Skeletal muscle satellite cell (primary cell): ENCODE measurements around the gene ZNF84. TPM values are rescaled to one million over a fixed set of nuclear protein-coding genes. Genes with fewer than 3 reads are reported as not detected.

Experiments used
- H3K27me3 ChIP-seq: 2 replicates; pipeline ENCODE4 v1.7.0; 2013; ENCODE audit warnings: low read length; ENCODE audit not compliant: control insufficient read depth, insufficient read depth
- H3K36me3 ChIP-seq: 2 replicates; pipeline ENCODE4 v1.7.0; 2013; ENCODE audit warnings: mild to moderate bottlenecking, control low read depth, low read length; ENCODE audit not compliant: insufficient read depth
- H3K4me1 ChIP-seq: 2 replicates; pipeline ENCODE4 v1.7.0; 2013; ENCODE audit warnings: low read length; ENCODE audit not compliant: control insufficient read depth, insufficient read depth
- H3K4me2 ChIP-seq: 2 replicates; pipeline ENCODE4 v1.7.0; 2013; ENCODE audit warnings: mild to moderate bottlenecking, low read length
- H3K4me3 ChIP-seq: 2 replicates; pipeline ENCODE4 v1.7.0; 2013; ENCODE audit warnings: low read length
- H3K9ac ChIP-seq: 2 replicates; pipeline ENCODE4 v1.7.0; 2013; ENCODE audit warnings: mild to moderate bottlenecking, low read depth, low read length, moderate library complexity
- H3K9me3 ChIP-seq: replicated peaks from 2 replicates; pipeline ENCODE4 v1.7.0; 2013; ENCODE audit warnings: mild to moderate bottlenecking, control low read depth, low read length
- small RNA-seq: library from RNA; depleted of rRNA; stranded (forward); fragments of <200 nt; gene quantifications from one replicate; pipeline ENCODE3, GENCODE V24; 2012

Gene ZNF84

GRCh38 chr12:133073836-133074235, 36.5 kb downstream of the ZNF84 start:
- peaks cover 19% of the 10 kb centered on the region for H3K9me3 ChIP-seq
- no peaks in the 10 kb centered on the region for H3K4me1 ChIP-seq
- H3K27me3 ChIP-seq: no peaks in the 10 kb centered on the region
- H3K36me3 ChIP-seq: no peaks in the 10 kb centered on the region
- no peak overlapping the region for H3K4me2 ChIP-seq
- H3K9ac ChIP-seq: no peak overlapping the region
- H3K4me3 ChIP-seq: no peak overlapping the region

- Histone ChIP-seq H3K36me3 (peaks cover 37% of the 10 kb centered on the region), H3K9me3 (peaks cover 46% of the 10 kb centered on the region), H3K9ac (peak overlapping the region; percentile 95)
Measured at GRCh38 chr12:133080026-133080367, 42.7 kb downstream of the ZNF84 start.

GRCh38 chr12:133080368-133081158, 43.3 kb downstream of the ZNF84 start, which contains the start of gene ZNF140:
TSS of gene ZNF140 (plus strand) at chr12:133080923. CDS start at chr12:133081321, 398 bp downstream.
- Histone ChIP-seq H3K27me3 (no peaks in the 10 kb centered on the region), H3K4me3 (peak within 1 kb of the TSS; percentile 86), H3K9ac (peak within 1 kb of the TSS; percentile 95), H3K9me3 (peaks cover 46% of the 10 kb centered on the region), H3K36me3 (peaks cover 43% of the 10 kb centered on the region), H3K4me1 (no peaks in the 10 kb centered on the region), H3K4me2 (peak within 1 kb of the TSS; percentile 84)

More at GRCh38 chr12:133080026-133080367, 42.7 kb downstream of the ZNF84 start:
- H3K4me3 ChIP-seq: peak overlapping the region; percentile 86
- peak overlapping the region; percentile 84 for H3K4me2 ChIP-seq
- no peaks in the 10 kb centered on the region for H3K27me3 ChIP-seq
- no peaks in the 10 kb centered on the region for H3K4me1 ChIP-seq

- Histone ChIP-seq H3K27me3 (no peaks in the 10 kb centered on the region), H3K9ac (peak overlapping the region; percentile 95), H3K4me1 (no peaks in the 10 kb centered on the region), H3K4me3 (peak overlapping the region; percentile 86), H3K9me3 (peaks cover 48% of the 10 kb centered on the region), H3K4me2 (peak overlapping the region; percentile 84), H3K36me3 (peaks cover 50% of the 10 kb centered on the region)
Measured at GRCh38 chr12:133081159-133081780, 44.0 kb downstream of the ZNF84 start.

DNA sequence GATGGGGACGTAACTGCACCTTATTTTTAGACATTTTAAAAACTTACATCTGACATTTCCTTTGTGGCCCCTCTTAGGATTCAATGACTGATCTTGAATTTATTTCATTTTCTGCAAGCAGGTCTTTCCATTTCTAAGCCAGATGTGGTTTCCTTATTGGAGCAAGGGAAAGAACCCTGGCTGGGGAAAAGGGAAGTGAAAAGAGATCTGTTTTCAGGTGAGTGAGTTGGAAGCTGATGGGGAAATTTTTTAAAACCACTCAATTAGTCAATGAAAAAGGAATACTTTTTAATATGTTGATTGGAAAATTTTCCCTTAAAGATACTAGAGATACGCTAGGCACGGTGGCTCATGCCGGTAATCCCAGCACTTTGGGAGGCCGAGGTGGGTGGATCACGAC, 46.0 kb downstream of the ZNF84 start:
- Histone ChIP-seq H3K36me3 (peaks cover 67% of the 10 kb centered on the region), H3K4me1 (no peaks in the 10 kb centered on the region), H3K9me3 (peaks cover 40% of the 10 kb centered on the region), H3K4me3 (no peak overlapping the region), H3K9ac (no peak overlapping the region), H3K4me2 (no peak overlapping the region), H3K27me3 (no peaks in the 10 kb centered on the region)

GRCh38 chr12:133105620-133106019, 68.3 kb downstream of the ZNF84 start:
- Histone ChIP-seq H3K9me3 (peaks cover 80% of the 10 kb centered on the region), H3K4me2 (no peak overlapping the region), H3K4me1 (no peaks in the 10 kb centered on the region), H3K27me3 (no peaks in the 10 kb centered on the region), H3K9ac (no peak overlapping the region), H3K36me3 (peaks cover 79% of the 10 kb centered on the region), H3K4me3 (peak overlapping the region; percentile 5)

GRCh38 chr12:133106253-133106652, 68.9 kb downstream of the ZNF84 start:
- H3K9me3 ChIP-seq: peaks cover 77% of the 10 kb centered on the region
- H3K36me3 ChIP-seq: peaks cover 73% of the 10 kb centered on the region

DNA sequence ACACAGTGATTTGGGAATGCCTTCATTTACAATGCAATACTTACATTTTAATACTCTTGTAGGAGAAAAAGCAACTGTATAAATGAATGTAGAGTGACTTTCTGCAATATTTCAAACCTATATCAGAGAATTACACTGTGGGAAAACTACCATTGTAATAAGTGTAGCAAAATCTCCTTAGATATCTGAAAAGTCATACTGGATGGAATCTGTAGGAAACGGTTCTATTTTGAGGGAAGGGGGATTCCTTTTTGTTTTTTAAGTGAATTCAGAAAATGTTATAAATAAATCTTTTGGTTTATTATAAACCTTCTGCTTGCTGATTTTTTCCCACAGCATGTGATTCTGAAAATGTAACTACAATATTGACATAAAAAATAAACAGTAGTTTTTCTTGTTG, 69.8 kb downstream of the ZNF84 start:
- H3K27me3 ChIP-seq: no peaks in the 10 kb centered on the region
- H3K9me3 ChIP-seq: peaks cover 71% of the 10 kb centered on the region
- H3K4me3 ChIP-seq: peak overlapping the region; percentile 35
- H3K4me2 ChIP-seq: no peak overlapping the region
- H3K36me3 ChIP-seq: peaks cover 66% of the 10 kb centered on the region
- no peaks in the 10 kb centered on the region for H3K4me1 ChIP-seq
- no peak overlapping the region for H3K9ac ChIP-seq

More at GRCh38 chr12:133106253-133106652, 68.9 kb downstream of the ZNF84 start:
- peak overlapping the region; percentile 35 for H3K4me3 ChIP-seq
- no peak overlapping the region for H3K4me2 ChIP-seq
- no peaks in the 10 kb centered on the region for H3K4me1 ChIP-seq
- H3K9ac ChIP-seq: no peak overlapping the region
- no peaks in the 10 kb centered on the region for H3K27me3 ChIP-seq

DNA sequence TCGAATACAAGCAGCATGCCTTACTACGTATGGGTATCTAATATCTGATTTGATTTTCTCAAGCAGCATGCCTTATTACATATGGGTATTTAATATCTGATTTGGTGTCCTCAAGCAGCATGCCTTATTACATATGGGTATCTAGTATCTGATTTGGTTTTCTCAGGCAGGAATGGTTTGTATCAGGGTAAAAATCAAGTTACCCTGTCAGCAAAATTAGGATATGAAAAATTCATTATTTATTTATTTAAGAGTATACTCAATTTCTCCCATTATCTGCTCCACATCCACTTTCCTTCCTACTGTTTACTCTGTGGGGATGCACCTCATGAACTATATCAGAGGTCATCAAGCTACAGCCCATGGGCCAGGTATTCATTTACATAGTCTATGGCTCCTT, 70.8 kb downstream of the ZNF84 start:
- H3K4me1 ChIP-seq: no peaks in the 10 kb centered on the region
- no peaks in the 10 kb centered on the region for H3K27me3 ChIP-seq
- H3K36me3 ChIP-seq: peaks cover 56% of the 10 kb centered on the region
- H3K9me3 ChIP-seq: peaks cover 66% of the 10 kb centered on the region
- H3K4me2 ChIP-seq: no peak overlapping the region
- no peak overlapping the region for H3K4me3 ChIP-seq
- no peak overlapping the region for H3K9ac ChIP-seq

Small RNA genes within 50 kb of the gene (small RNA-seq; reads per million reads assigned to genes)
- not detected for gene RNU4ATAC12P
